LNCaP clone FGC (cell line): ENCODE data around the gene DMRTA1.
"Not testable (repeated sequence)": the region's sequence is repeated elsewhere in the genome, so short reads cannot be mapped to it uniquely, and the experiment has no call there.

Source experiments
- DNase-seq: peaks from one replicate; pipeline ENCODE4 v3.0.0-alpha.2; 2011; ENCODE audit warnings: low read depth
- H3K4me3 ChIP-seq: 2 replicates; pipeline ENCODE4 v1.5.1; 2011; ENCODE audit warnings: mild to moderate bottlenecking, low read depth, low read length, control low read depth
- TF ChIP-seq, protein P1 (sequence below): IDR thresholded peaks from 2 replicates; pipeline ENCODE4 v1.5.1; 2012; ENCODE audit warnings: mild to moderate bottlenecking; ENCODE audit not compliant: control insufficient read depth, insufficient read depth; ENCODE audit errors: extremely low read depth

DMRTA1 gene

DNA sequence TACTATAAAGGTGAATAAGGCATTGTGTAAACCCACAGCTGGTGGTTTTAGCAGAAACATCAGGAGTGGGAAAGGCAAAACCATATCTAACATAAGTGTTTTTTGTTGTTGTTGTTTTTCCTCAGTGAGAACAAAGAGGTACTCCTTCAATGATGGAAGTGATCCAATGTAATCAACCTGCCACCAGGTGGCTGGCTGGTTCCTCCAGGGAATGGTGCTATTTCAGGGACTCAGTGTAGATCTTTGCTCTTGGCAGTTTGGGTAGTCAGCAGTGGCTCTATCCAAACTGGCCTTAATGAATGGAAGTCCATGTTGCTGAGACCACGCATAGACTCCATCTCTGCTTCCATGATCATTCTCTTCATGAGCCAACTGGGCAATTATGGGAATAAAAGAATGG is 10.8 kb downstream of the DMRTA1 start:
- no peak overlapping the region for H3K4me3 ChIP-seq
- TF ChIP-seq, protein P1, sequence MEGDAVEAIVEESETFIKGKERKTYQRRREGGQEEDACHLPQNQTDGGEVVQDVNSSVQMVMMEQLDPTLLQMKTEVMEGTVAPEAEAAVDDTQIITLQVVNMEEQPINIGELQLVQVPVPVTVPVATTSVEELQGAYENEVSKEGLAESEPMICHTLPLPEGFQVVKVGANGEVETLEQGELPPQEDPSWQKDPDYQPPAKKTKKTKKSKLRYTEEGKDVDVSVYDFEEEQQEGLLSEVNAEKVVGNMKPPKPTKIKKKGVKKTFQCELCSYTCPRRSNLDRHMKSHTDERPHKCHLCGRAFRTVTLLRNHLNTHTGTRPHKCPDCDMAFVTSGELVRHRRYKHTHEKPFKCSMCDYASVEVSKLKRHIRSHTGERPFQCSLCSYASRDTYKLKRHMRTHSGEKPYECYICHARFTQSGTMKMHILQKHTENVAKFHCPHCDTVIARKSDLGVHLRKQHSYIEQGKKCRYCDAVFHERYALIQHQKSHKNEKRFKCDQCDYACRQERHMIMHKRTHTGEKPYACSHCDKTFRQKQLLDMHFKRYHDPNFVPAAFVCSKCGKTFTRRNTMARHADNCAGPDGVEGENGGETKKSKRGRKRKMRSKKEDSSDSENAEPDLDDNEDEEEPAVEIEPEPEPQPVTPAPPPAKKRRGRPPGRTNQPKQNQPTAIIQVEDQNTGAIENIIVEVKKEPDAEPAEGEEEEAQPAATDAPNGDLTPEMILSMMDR = peak; percentile 17; the same call in 1 of the 2 replicates
- no peak for DNase-seq

DNA sequence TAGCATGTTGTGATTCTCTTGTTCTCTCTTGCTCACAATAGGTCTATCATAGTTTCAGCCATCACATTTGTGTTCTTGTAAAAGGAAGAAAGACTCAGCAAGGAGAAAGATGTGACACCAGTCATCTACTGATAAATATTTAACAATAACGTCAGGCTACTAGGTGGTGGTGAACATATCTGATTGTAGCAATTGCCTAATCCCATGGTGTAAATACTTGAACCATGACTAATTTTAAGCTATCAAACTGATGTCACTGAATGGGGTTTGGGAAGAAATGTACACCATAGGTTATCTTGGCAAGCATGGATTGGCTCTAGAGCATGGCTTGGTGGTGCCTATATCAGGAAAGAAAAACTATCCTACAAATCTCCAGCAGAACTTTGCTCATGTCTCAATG is 16.6 kb downstream of the DMRTA1 start:
- DNase-seq = no peak
- TF ChIP-seq, protein P1 = no peak
- no peak overlapping the region for H3K4me3 ChIP-seq

DNA sequence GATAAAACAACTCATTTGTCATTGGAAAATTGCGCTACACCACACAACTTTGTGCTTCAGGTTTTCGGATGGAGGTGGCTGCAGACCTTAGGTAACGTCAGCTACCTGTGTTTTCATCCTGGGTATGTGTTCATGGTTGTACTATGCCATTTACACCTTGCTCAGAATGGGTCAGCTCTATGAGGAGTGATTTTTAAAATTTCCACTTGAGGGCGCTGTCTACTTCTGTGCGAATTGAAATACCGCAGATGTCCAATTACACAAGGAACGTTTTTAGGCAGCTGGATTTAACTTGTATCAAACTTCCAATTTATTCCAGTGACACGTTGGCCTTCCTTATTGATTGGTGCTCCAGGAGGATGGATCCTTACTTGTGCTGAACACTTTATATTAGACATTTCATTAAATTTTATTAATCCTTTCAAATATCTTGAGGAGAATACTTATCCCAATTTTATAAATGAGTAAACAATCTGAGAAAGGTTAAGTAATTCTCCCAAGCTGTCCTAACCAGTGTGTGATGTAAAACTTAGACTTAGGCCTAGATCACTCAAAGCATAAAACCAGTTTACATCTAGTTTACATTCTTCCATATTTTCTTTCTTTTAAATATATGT is 23.4 kb downstream of the DMRTA1 start:
- no peak for DNase-seq
- TF ChIP-seq, protein P1 = peak; percentile 66

DNA sequence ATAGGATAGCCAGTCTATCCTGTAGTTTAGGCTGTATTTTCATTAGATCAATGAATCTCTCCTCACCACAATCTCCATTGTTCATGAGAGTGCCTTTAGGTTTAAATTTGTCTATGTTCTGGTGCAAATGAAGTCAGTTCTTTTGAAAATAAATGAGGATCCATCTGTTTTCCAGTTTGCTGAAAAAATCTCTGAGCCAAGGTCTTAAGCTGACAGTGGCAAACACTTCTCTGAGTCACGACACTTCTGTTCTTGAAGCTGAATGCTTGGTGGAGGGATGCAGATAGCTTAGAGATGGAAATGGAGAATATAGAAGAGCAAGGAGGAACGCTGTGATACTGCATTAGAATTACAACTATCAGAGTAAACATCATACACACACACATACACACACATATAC is 34.9 kb downstream of the DMRTA1 start:
- TF ChIP-seq, protein P1 = no peak
- H3K4me3 ChIP-seq = no peak overlapping the region
- DNase-seq = no peak

More for the DNA sequence above, 23.4 kb downstream of the DMRTA1 start:
- H3K4me3 ChIP-seq = no peak overlapping the region

DNA sequence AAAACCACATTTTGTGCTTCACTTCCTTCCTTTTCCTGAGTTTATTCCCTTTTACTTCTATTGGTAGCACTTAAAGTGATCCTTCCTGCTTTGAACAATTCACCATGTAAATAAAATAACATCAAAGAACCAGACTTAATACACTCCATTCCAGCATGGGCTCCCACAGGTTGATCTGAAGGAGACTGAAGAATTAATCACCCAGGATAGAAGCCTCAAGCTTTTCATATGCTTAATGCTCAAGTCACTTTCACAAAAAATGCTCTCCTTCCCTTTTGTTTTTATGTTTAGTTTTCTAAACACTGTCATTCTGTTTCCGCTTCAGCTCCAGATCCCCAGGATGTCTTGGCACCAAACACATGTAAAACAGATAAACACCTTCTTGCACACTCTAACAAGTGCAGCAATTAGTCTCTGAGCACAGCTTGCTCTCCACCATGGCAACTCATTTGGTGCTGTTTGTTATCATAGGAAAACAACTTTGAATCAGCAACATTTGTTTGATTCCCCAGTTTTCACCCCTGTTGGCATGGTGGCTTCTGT is 37.0 kb downstream of the DMRTA1 start:
- no peak for DNase-seq
- TF ChIP-seq, protein P1 = no peak
- H3K4me3 ChIP-seq = no peak overlapping the region

DNA sequence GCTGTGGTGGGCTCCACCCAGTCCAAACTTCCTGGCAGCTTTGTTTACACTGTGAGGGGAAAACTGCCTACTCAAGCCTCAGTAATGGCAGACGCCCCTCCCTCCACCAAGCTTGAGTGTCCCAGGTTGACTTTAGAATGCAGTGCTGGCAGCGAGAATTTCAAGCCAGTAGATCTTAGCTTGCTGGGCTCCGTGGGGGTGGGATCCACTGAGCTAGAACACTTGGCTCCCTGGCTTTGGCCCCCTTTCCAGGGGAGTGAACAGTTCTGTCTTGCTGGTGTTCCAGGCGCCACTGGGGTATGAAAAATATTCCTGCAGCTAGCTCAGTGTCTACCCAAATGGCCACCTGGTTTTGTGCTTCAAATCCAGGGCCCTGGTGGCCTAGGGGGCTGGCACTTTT is 49.6 kb downstream of the DMRTA1 start:
- not testable (repeated sequence) for DNase-seq, H3K4me3 ChIP-seq
